ENCODE measurements around the gene MAST2.

- TF ChIP-seq CTCF (IDR thresholded peaks at IDR 0.05 in 2 of 3, conservative IDR thresholded peaks at IDR 0.05 in 1 of 3; ENCODE audit: borderline replicate concordance in 1 of 3, insufficient read depth in 1 of 3, low read depth in 2 of 3, low read length in 2 of 3) (no peak), EZH2 (IDR thresholded peaks at IDR 0.05) (no peak), EZH2phosphoT487 (IDR thresholded peaks at IDR 0.05; ENCODE audit: borderline replicate concordance) (no peak), SRF (IDR thresholded peaks at IDR 0.05; ENCODE audit: low read depth) (no peak), SP1 (IDR thresholded peaks at IDR 0.05; ENCODE audit: low read depth) (no peak), POLR2A (IDR thresholded peaks at IDR 0.05; ENCODE audit: borderline replicate concordance, extremely low read depth, insufficient read depth, insufficient read length) (no peak)
Observed at GRCh38 chr1:46008585-46008984, 205.2 kb downstream of the MAST2 start.
